ENCODE data around the gene STRA8.

Gene STRA8

DNA sequence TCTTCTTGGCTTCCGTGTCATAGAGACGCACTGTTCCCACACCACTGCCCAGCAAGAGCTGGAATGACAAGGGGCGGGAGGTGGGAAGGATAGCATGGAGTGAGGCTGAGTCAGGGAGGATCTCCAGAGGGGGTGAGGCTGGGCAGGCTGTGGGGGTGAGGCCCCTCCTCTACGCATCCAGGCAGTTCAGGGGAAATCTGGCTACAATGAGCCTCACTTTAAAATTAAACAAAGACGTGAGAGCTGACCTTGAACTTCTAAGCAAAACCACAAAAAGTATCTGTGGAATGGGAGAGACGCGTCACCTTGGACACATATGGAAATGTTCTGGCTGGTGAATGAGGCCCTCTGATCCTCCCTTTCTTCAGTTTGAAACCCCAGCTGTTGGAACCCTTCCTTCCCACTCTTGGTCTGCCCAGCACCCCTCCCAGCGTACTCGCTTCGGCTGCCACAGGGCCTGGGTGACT is 40.0 kb upstream of the STRA8 start:
- Mint-ChIP-seq H3K9me3 (no peaks in the 10 kb centered on the region), H3K4me3 (no peak overlapping the region), H3K36me3 (ENCODE audit: low read depth) (peaks cover 87% of the 10 kb centered on the region), H3K4me1 (no peaks in the 10 kb centered on the region), H3K27me3 (ENCODE audit: low read depth) (no peaks in the 10 kb centered on the region), H3K27ac (no peak overlapping the region)
- TF ChIP-seq, protein P1, sequence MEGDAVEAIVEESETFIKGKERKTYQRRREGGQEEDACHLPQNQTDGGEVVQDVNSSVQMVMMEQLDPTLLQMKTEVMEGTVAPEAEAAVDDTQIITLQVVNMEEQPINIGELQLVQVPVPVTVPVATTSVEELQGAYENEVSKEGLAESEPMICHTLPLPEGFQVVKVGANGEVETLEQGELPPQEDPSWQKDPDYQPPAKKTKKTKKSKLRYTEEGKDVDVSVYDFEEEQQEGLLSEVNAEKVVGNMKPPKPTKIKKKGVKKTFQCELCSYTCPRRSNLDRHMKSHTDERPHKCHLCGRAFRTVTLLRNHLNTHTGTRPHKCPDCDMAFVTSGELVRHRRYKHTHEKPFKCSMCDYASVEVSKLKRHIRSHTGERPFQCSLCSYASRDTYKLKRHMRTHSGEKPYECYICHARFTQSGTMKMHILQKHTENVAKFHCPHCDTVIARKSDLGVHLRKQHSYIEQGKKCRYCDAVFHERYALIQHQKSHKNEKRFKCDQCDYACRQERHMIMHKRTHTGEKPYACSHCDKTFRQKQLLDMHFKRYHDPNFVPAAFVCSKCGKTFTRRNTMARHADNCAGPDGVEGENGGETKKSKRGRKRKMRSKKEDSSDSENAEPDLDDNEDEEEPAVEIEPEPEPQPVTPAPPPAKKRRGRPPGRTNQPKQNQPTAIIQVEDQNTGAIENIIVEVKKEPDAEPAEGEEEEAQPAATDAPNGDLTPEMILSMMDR (IDR thresholded peaks at IDR 0.05; ENCODE audit: unreplicated experiment in 3 of 3): no peak

DNA sequence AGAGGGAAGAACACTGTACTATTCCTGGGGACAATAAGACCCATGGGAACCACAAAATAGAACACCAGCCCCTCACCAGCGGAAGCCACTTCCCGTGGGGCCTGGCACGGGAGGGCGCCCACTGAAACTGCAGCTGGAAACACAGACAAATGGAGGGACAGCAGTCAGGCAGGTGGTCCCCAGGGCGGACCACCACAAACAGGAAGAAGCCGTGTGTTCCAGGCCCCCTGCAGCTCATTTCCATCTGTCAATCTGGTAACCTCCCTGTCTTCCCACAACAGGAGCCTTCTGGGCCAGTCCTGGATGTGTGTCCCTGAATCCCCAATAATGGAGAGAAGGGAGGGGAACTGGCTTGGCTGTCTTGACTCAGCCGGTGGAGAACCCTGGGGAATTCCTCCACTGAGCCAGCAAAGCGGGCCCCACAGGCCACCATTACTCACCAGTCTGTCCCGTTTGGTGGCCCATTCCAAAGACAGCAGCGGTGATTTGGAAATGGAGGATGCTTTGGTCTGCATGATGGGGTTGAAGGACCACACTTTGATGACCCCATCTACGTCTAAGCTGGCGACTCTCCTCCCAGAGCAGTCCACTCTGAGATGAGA is 39.0 kb upstream of the STRA8 start:
- TF ChIP-seq, protein P1 (IDR thresholded peaks at IDR 0.05; ENCODE audit: unreplicated experiment in 3 of 3): no peak
- H3K36me3 Mint-ChIP-seq (ENCODE audit: low read depth): peaks cover 85% of the 10 kb centered on the region
- H3K27ac Mint-ChIP-seq: no peak overlapping the region
- H3K4me3 Mint-ChIP-seq: no peak overlapping the region
- no peaks in the 10 kb centered on the region for H3K27me3 Mint-ChIP-seq (ENCODE audit: low read depth)
- H3K4me1 Mint-ChIP-seq: no peaks in the 10 kb centered on the region
- H3K9me3 Mint-ChIP-seq: no peaks in the 10 kb centered on the region

DNA sequence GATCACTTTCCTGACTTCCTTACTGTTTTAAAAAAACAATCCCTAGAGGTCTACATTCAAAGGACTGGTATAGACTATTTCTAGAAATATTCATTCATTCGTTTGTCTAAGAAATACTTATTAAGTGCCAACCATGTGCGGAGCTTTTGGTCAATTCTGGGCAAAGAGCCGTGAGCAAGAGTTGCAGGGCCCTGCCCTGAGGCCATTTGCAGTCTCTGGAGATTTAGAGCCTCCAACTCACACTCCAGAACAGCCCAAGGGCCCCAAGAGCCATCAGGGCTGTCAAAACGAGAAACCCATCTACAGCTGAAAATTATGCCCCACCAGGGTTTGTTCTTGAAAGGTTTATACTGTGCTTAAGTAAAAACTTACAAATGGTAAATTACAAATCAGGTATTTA is 38.5 kb upstream of the STRA8 start:
- no peaks in the 10 kb centered on the region for H3K4me1 Mint-ChIP-seq
- no peak overlapping the region for H3K27ac Mint-ChIP-seq
- H3K27me3 Mint-ChIP-seq (ENCODE audit: low read depth): no peaks in the 10 kb centered on the region
- no peaks in the 10 kb centered on the region for H3K9me3 Mint-ChIP-seq
- TF ChIP-seq, protein P1 (IDR thresholded peaks at IDR 0.05; ENCODE audit: unreplicated experiment in 3 of 3): no peak
- peaks cover 81% of the 10 kb centered on the region for H3K36me3 Mint-ChIP-seq (ENCODE audit: low read depth)
- no peak overlapping the region for H3K4me3 Mint-ChIP-seq

DNA sequence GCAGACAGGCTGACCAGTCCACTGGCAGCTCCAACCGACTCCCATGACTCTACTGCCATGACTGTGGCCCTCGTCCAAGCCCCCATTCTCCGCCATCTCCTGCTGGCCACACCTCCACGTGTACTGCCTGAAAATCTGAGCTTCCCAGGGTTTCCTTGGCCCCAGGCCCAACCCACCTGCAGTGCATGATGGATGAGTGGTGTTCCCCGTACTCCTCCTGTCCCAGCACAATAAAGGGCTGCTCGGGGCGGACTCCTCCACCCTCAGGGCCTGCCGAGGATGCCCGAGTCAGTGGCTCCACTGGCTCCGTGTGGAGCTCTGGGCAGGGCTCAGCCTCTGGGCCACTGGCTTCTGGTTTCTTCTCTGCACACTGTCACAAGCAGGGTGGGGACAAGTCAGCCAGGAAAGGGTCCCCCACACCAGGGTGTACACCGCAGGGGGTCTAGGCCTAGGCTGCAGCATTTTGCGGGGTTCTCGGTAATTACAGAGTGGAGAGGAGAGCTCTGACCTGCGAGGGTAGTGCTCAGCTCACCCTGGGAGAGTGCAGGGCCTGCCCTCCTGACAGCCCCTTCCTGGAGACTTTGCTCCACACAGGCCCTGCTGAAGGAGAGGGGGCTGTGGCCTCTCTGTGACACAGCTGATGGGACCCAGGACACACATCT is 37.5 kb upstream of the STRA8 start:
- H3K27me3 Mint-ChIP-seq (ENCODE audit: low read depth): no peaks in the 10 kb centered on the region

DNA sequence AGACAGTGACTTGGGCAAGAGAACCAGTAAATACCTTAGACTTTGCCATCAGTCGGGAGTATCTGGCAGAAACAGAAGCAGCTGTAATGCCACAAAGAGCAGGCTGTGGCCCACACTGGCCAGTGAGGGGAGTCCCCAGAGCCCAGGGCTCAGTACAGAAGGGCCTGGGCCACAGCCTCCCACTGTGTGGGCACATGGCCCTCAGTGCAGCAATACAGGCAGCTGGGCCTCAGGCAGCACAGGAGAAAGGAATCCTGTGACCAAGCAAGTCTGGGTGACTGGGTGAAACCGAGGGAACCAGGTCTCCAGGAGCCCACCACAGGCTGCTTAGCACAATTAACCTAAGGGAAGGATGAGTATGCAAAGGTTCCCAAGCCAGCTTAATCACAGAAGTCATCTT is 36.3 kb upstream of the STRA8 start:
- TF ChIP-seq, protein P1 (IDR thresholded peaks at IDR 0.05; ENCODE audit: unreplicated experiment in 3 of 3): no peak
- Mint-ChIP-seq H3K27ac (no peak overlapping the region), H3K36me3 (ENCODE audit: low read depth) (peaks cover 78% of the 10 kb centered on the region), H3K27me3 (ENCODE audit: low read depth) (no peaks in the 10 kb centered on the region), H3K9me3 (no peaks in the 10 kb centered on the region), H3K4me1 (peaks cover 2% of the 10 kb centered on the region), H3K4me3 (no peak overlapping the region)

More for the DNA sequence above, 37.5 kb upstream of the STRA8 start:
- H3K27ac Mint-ChIP-seq: no peak overlapping the region
- TF ChIP-seq, protein P1 (IDR thresholded peaks at IDR 0.05; ENCODE audit: unreplicated experiment in 3 of 3): no peak
- peaks cover 79% of the 10 kb centered on the region for H3K36me3 Mint-ChIP-seq (ENCODE audit: low read depth)
- H3K9me3 Mint-ChIP-seq: no peaks in the 10 kb centered on the region
- H3K4me1 Mint-ChIP-seq: no peaks in the 10 kb centered on the region
- H3K4me3 Mint-ChIP-seq: no peak overlapping the region

All from nephron (organoid).